HL-60 (cell line): ENCODE data around the gene SLC10A2.

ENCODE experiments used
- DNase-seq, 2 experiments: peaks; one replicate each; pipeline ENCODE4 v3.0.0-alpha.2; 2010 to 2020; ENCODE audit warnings: low read depth in 1 of 2, low spot score in 1 of 2
- H3K27ac ChIP-seq: fragments of 250-450 bp; sonication (Bioruptor Pico); replicated peaks from 2 replicates; pipeline ENCODE4 v1.5.1; 2020; ENCODE audit warnings: mild to moderate bottlenecking, moderate library complexity
- H3K27me3 ChIP-seq: fragments of 250-450 bp; sonication (Bioruptor Pico); 2 replicates; pipeline ENCODE4 v1.5.1; 2021; ENCODE audit warnings: mild to moderate bottlenecking, moderate library complexity; ENCODE audit not compliant: insufficient read depth, poor library complexity, severe bottlenecking
- H3K4me3 ChIP-seq: replicated peaks from 2 replicates; pipeline ENCODE4 v1.5.1; 2011; ENCODE audit warnings: mild to moderate bottlenecking, control low read depth, low read length; ENCODE audit not compliant: insufficient read depth
- GABPA ChIP-seq: IDR thresholded peaks from 2 replicates; pipeline ENCODE4 v1.6.1; 2012; ENCODE audit warnings: low read depth
- POLR2AphosphoS5 ChIP-seq: IDR thresholded peaks from 2 replicates; pipeline ENCODE4 v1.6.1; 2012; ENCODE audit warnings: low read depth
- SPI1 ChIP-seq: IDR thresholded peaks from 2 replicates; pipeline ENCODE4 v1.6.1; 2012; ENCODE audit warnings: low read depth, mild to moderate bottlenecking, borderline replicate concordance
- TF ChIP-seq, protein P1 (sequence below): IDR thresholded peaks from one replicate; pipeline ENCODE4 v1.5.1; 2011; ENCODE audit warnings: low read length, control low read depth, inconsistent platforms; ENCODE audit not compliant: insufficient read depth
- TF ChIP-seq, protein P2 (sequence below): IDR thresholded peaks from 2 replicates; pipeline ENCODE4 v1.6.1; 2012; ENCODE audit warnings: low read depth; ENCODE audit not compliant: insufficient replicate concordance

The SLC10A2 gene

DNA sequence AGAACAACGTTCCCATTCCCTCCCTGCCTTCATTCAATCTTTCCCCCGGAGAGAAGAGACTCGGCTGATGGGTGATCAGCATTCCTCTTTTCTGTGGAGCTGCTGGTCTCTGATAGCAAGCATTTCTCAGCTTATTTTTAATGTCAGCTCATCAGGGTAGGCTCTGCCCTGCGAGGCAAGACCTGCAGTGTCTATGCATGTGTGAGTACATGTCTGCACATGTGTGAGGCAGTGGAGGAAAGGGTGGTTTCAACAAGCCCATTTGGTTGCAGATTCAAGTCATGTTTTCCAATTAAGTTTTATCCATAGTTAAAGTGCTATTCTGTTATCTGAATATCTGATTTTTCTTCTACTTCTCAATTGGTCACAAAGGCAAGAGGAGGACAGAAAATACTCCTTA is 19.5 kb downstream of the SLC10A2 start:
- TF ChIP-seq, protein P1, sequence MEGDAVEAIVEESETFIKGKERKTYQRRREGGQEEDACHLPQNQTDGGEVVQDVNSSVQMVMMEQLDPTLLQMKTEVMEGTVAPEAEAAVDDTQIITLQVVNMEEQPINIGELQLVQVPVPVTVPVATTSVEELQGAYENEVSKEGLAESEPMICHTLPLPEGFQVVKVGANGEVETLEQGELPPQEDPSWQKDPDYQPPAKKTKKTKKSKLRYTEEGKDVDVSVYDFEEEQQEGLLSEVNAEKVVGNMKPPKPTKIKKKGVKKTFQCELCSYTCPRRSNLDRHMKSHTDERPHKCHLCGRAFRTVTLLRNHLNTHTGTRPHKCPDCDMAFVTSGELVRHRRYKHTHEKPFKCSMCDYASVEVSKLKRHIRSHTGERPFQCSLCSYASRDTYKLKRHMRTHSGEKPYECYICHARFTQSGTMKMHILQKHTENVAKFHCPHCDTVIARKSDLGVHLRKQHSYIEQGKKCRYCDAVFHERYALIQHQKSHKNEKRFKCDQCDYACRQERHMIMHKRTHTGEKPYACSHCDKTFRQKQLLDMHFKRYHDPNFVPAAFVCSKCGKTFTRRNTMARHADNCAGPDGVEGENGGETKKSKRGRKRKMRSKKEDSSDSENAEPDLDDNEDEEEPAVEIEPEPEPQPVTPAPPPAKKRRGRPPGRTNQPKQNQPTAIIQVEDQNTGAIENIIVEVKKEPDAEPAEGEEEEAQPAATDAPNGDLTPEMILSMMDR = no peak
- no peak for TF ChIP-seq POLR2AphosphoS5
- TF ChIP-seq SPI1 = no peak
- TF ChIP-seq GABPA = no peak
- TF ChIP-seq, protein P2, sequence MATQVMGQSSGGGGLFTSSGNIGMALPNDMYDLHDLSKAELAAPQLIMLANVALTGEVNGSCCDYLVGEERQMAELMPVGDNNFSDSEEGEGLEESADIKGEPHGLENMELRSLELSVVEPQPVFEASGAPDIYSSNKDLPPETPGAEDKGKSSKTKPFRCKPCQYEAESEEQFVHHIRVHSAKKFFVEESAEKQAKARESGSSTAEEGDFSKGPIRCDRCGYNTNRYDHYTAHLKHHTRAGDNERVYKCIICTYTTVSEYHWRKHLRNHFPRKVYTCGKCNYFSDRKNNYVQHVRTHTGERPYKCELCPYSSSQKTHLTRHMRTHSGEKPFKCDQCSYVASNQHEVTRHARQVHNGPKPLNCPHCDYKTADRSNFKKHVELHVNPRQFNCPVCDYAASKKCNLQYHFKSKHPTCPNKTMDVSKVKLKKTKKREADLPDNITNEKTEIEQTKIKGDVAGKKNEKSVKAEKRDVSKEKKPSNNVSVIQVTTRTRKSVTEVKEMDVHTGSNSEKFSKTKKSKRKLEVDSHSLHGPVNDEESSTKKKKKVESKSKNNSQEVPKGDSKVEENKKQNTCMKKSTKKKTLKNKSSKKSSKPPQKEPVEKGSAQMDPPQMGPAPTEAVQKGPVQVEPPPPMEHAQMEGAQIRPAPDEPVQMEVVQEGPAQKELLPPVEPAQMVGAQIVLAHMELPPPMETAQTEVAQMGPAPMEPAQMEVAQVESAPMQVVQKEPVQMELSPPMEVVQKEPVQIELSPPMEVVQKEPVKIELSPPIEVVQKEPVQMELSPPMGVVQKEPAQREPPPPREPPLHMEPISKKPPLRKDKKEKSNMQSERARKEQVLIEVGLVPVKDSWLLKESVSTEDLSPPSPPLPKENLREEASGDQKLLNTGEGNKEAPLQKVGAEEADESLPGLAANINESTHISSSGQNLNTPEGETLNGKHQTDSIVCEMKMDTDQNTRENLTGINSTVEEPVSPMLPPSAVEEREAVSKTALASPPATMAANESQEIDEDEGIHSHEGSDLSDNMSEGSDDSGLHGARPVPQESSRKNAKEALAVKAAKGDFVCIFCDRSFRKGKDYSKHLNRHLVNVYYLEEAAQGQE = no peak
- Histone ChIP-seq H3K27ac (no peak overlapping the region), H3K27me3 (no peaks in the 10 kb centered on the region), H3K4me3 (no peak overlapping the region)
- DNase-seq = no peak

DNA sequence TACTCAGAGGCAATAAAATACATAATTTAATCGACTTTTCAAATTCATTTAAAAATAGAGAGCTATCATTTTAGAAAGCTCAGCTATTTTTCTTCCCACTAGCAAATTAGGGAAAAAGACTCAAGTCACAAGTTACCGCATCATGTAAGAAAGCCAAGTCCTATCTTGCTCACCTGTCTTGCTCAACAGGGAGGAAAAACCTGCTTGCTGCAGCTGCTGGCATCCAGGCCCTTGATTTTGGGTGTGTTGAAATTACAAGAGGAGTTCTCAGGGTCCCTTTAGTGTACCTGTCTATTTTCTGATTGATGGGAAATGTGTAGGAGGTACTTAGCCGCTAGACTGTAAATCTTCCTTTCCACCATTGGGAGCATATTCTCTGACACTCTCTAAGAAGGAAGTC is 22.2 kb downstream of the SLC10A2 start:
- Histone ChIP-seq H3K27me3 (peaks cover 6% of the 10 kb centered on the region), H3K4me3 (no peak overlapping the region), H3K27ac (no peak overlapping the region)
- DNase-seq = no peak
- TF ChIP-seq POLR2AphosphoS5 (no peak), GABPA (no peak), SPI1 (no peak)
- TF ChIP-seq, protein P2 = no peak
- TF ChIP-seq, protein P1 = no peak

DNA sequence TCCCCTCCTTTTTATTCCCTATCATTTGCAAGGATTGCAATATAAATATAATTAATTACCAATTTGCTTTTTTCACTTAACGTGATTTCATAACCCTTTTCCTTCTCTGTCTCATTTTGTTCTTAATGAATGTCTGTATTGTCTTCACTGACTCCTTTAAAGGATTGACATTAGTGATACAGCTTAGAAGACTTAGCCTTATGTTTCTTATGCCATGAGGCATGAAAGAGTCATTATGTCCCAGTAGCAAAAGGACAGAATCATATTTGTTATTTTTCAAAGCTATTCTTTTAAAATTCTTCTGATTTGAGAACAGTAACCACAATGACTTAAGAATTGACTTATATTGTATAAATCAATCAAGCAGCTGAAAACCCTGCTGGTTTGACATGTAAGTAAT is 26.2 kb downstream of the SLC10A2 start:
- TF ChIP-seq, protein P2 = no peak
- TF ChIP-seq, protein P1 = no peak
- TF ChIP-seq POLR2AphosphoS5 = no peak
- no peak for TF ChIP-seq SPI1
- no peak for TF ChIP-seq GABPA
- DNase-seq = no peak
- peaks cover 6% of the 10 kb centered on the region for H3K27me3 ChIP-seq

More for the DNA sequence above, 26.2 kb downstream of the SLC10A2 start:
- H3K27ac ChIP-seq = no peak overlapping the region
- H3K4me3 ChIP-seq = no peak overlapping the region
